ENCODE measurements around the gene FSTL1.

DNA sequence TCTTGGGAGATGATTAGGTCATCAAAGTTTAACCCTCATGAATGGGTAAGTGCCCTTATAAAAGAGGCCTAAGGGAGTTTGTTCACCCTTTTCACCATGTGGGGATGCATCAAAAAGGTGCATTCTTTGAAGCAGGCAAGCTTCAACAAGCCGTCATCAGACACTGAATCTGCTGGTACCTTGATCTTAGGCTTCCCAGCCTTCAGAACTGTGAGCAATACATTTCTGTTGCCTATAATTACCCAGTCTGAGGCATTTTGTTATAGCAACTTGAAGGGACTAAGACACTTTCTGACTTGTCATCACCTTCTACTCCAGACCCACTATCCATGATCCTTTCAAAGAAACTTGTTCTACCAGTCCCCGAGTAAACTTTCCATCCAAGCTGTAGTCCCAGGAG is 57.0 kb downstream of the FSTL1 start:
- TF ChIP-seq, protein P1, sequence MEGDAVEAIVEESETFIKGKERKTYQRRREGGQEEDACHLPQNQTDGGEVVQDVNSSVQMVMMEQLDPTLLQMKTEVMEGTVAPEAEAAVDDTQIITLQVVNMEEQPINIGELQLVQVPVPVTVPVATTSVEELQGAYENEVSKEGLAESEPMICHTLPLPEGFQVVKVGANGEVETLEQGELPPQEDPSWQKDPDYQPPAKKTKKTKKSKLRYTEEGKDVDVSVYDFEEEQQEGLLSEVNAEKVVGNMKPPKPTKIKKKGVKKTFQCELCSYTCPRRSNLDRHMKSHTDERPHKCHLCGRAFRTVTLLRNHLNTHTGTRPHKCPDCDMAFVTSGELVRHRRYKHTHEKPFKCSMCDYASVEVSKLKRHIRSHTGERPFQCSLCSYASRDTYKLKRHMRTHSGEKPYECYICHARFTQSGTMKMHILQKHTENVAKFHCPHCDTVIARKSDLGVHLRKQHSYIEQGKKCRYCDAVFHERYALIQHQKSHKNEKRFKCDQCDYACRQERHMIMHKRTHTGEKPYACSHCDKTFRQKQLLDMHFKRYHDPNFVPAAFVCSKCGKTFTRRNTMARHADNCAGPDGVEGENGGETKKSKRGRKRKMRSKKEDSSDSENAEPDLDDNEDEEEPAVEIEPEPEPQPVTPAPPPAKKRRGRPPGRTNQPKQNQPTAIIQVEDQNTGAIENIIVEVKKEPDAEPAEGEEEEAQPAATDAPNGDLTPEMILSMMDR (IDR thresholded peaks at IDR 0.05), result no peak
- TF ChIP-seq POLR2A (IDR thresholded peaks at IDR 0.05), result no peak

Data from right lobe of liver (tissue), 4 donors.